ENCODE data around the gene ADD1.

GRCh38 chr4:2968381-2968780, 124.7 kb downstream of the ADD1 start:
- TF ChIP-seq CTCF (IDR thresholded peaks at IDR 0.05) = no peak
- no peak for TF ChIP-seq ZFX (IDR thresholded peaks at IDR 0.05; ENCODE audit: borderline replicate concordance)
